HepG2 (cell line): ENCODE results near the gene KRTAP5-11. TPM values are rescaled to one million over a fixed set of nuclear protein-coding genes. Genes with fewer than 3 reads are reported as not detected.
A peak's percentile ranks its signal among the peaks of the same experiment; 100 is the strongest.

Experiments
- CREM ChIP-seq, 2 experiments: sonication (generic) in 1 of 2; formaldehyde crosslinking in 1 of 2; IDR thresholded peaks; 2 replicates each; pipeline versions ENCODE4 v1.4.0 to v1.6.1; 2016 to 2020; ENCODE audit warnings: antibody characterized with exemption in 1 of 2, mild to moderate bottlenecking in 1 of 2, missing genetic modification reagents in 1 of 2
- ETV5 ChIP-seq: IDR thresholded peaks from 2 replicates; pipeline ENCODE4 v1.6.1; 2018; ENCODE audit warnings: missing biosample characterization, missing genetic modification reagents, inconsistent platforms, borderline replicate concordance
- GATAD2A ChIP-seq: IDR thresholded peaks from 2 replicates; pipeline ENCODE4 v1.6.1; 2016
- GPN1 ChIP-seq: sonication (generic); formaldehyde crosslinking; IDR thresholded peaks from 2 replicates; pipeline ENCODE4 v1.5.1; 2020; ENCODE audit warnings: missing genetic modification reagents, borderline replicate concordance
- HNRNPL ChIP-seq: fragments of 200-400 bp; formaldehyde crosslinking; IDR thresholded peaks from 2 replicates; pipeline ENCODE4 v1.6.1; 2017; ENCODE audit warnings: mild to moderate bottlenecking, low read depth, low read length
- MEIS2 ChIP-seq: sonication (generic); formaldehyde crosslinking; IDR thresholded peaks from 2 replicates; pipeline ENCODE4 v1.9.0; 2021; ENCODE audit warnings: mild to moderate bottlenecking, missing genetic modification reagents
- MIER2 ChIP-seq: IDR thresholded peaks from 2 replicates; pipeline ENCODE4 v1.6.1; 2016; ENCODE audit warnings: missing biosample characterization, missing genetic modification reagents
- REXO4 ChIP-seq: sonication (generic); formaldehyde crosslinking; IDR thresholded peaks from 2 replicates; pipeline ENCODE4 v1.8.0; 2022; ENCODE audit warnings: missing genetic modification reagents, mild to moderate bottlenecking, borderline replicate concordance
- SAP130 ChIP-seq: IDR thresholded peaks from 2 replicates; pipeline ENCODE4 v1.6.1; 2016; ENCODE audit warnings: low read depth
- SOX6 ChIP-seq, 2 experiments: fragments of 450-650 bp in 1 of 2; sonication (generic) in 1 of 2; formaldehyde crosslinking in 1 of 2; IDR thresholded peaks; 2 replicates each; pipeline versions ENCODE4 v1.4.0 to v1.6.1; 2017 to 2020; ENCODE audit warnings: antibody characterized with exemption in 1 of 2, mild to moderate bottlenecking in 1 of 2, missing genetic modification reagents in 1 of 2
- STAG1 ChIP-seq: sonication (generic); formaldehyde crosslinking; IDR thresholded peaks from 2 replicates; pipeline ENCODE4 v1.4.0; 2020; ENCODE audit warnings: missing genetic modification reagents
- ZFP62 ChIP-seq: sonication (generic); formaldehyde crosslinking; IDR thresholded peaks from 2 replicates; pipeline ENCODE4 v1.4.0; 2020; ENCODE audit warnings: missing genetic modification reagents
- ZMYM3 ChIP-seq: sonication (generic); formaldehyde crosslinking; IDR thresholded peaks from 2 replicates; pipeline ENCODE4 v1.5.1; 2020; ENCODE audit warnings: mild to moderate bottlenecking, missing genetic modification reagents
- ZNF446 ChIP-seq: sonication (generic); formaldehyde crosslinking; IDR thresholded peaks from 2 replicates; pipeline ENCODE4 v1.5.0; 2020; ENCODE audit warnings: mild to moderate bottlenecking, missing genetic modification reagents
- ZNF460 ChIP-seq: sonication (generic); formaldehyde crosslinking; IDR thresholded peaks from 2 replicates; pipeline ENCODE4 v1.5.1; 2020; ENCODE audit warnings: missing genetic modification reagents, mild to moderate bottlenecking, borderline replicate concordance
- ZNF501 ChIP-seq: sonication (generic); formaldehyde crosslinking; IDR thresholded peaks from 2 replicates; pipeline ENCODE4 v1.5.1; 2020; ENCODE audit warnings: mild to moderate bottlenecking, moderate library complexity, missing genetic modification reagents
- ZNF550 ChIP-seq: sonication (generic); formaldehyde crosslinking; IDR thresholded peaks from 2 replicates; pipeline ENCODE4 v1.4.0; 2020; ENCODE audit warnings: mild to moderate bottlenecking, missing genetic modification reagents, borderline replicate concordance
- ZNF670 ChIP-seq: sonication (generic); formaldehyde crosslinking; IDR thresholded peaks from 2 replicates; pipeline ENCODE4 v1.8.0; 2022; ENCODE audit warnings: mild to moderate bottlenecking, missing genetic modification reagents, borderline replicate concordance
- ZNF792 ChIP-seq: IDR thresholded peaks from 2 replicates; pipeline ENCODE4 v1.6.1; 2016
- ZSCAN20 ChIP-seq: sonication (generic); formaldehyde crosslinking; IDR thresholded peaks from 2 replicates; pipeline ENCODE4 v1.4.0; 2020; ENCODE audit warnings: missing genetic modification reagents, mild to moderate bottlenecking, borderline replicate concordance
- polyA plus RNA-seq, 8 experiments: library from polyadenylated mRNA; depleted of rRNA in 3 of 8; stranded (reverse) in 7 of 8; unstranded in 1 of 8; fragments of >200 nt; fragmentation: Illumina TruSeq in 4 of 8; extraction: Trizol in 4 of 8; gene quantifications; 2 replicates each; pipeline versions ENCODE4 v1.2.1 to v1.2.3, GENCODE V29; 2011 to 2016; ENCODE audit warnings: low read depth in 4 of 8, missing spikeins in 1 of 8, mixed read lengths in 1 of 8; ENCODE audit not compliant: insufficient read depth in 1 of 8
- total RNA-seq, 5 experiments: library from RNA; depleted of rRNA; stranded (reverse); fragments of >200 nt; fragmentation: Illumina TruSeq; extraction: Trizol; gene quantifications; 2 replicates each; pipeline ENCODE4 v1.2.3, GENCODE V29; 2016; ENCODE audit warnings: low read depth in 1 of 5
- TF ChIP-seq, protein P1 (sequence below): sonication (generic); formaldehyde crosslinking; IDR thresholded peaks from 2 replicates; pipeline ENCODE4 v1.4.0; 2020; ENCODE audit warnings: missing genetic modification reagents

The KRTAP5-11 gene
- total and polyA plus RNA-seq, 2 of the 13 experiments (the other 11 are each of a cell fraction or from before 2014, with no cell fraction given), result not detected

DNA sequence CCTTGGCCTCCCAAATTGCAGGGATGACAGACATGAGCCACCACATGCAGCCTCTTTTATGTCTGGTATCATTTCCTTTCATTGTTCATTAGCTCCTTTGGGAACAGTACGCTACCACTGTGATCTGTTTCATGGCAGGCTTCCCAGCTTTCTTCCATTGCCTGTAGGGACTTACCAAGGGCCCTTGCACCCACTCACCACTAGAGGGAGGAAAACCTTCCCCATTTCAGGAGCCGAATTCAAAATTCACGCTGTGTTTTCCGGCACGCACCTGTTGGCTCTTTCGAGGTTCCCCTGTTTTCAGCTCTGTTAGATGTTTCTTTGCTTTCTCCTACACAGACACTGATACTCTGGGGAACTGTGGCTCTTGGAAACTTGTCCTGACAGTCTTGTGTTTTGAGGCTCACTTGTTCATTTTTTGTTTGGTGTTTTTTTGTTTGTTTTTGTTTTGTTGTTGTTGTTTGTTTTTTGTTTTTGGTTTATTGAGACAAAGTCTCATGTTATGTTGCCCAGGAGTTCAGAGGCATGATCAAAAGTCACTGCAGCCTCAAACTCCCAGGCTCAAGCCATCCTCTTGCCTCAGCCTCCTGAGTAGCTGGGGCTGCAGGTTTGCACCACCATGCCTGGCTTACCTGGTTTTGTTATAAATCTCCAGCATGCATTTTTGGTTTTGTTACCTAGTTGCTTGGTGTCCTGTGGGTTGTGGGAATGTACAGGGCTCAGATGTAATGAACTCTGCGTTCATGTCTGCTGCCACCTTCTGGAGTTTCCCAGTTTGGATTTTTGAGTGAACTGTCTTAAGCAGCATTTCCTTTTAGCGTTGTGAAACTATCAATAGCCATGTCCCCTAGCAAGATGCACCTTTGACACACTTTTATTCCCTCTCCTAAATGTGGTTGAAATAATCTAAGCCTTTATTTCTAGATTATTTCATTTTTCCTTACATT, 2.3 kb downstream of the KRTAP5-11 start (continued):
- TF ChIP-seq GPN1 (CRISPR knock-in tag) (no peak), CREM (IDR thresholded peaks at IDR 0.05) (no peak), CREM (CRISPR knock-in tag; IDR thresholded peaks at IDR 0.05) (no peak), GATAD2A (CRISPR knock-in tag) (peak; percentile 43; the same call in 1 of the 2 replicates), STAG1 (CRISPR knock-in tag) (peak; percentile 44), ZMYM3 (peak; percentile 58), ZNF460 (CRISPR knock-in tag) (peak; percentile 17; the same call in 1 of the 2 replicates), MEIS2 (no peak), ZNF501 (CRISPR knock-in tag) (peak; percentile 54; the same call in 1 of the 2 replicates), ZNF550 (CRISPR knock-in tag) (no peak), ZSCAN20 (CRISPR knock-in tag) (no peak), ZFP62 (CRISPR knock-in tag) (no peak), ETV5 (CRISPR knock-in tag) (peak; percentile 39; the same call in 1 of the 2 replicates), REXO4 (no peak), ZNF670 (0 out of 2 replicates have a peak, but pooled peaks have one; percentile 53), SOX6 (IDR thresholded peaks at IDR 0.05) (no peak), SOX6 (CRISPR knock-in tag; IDR thresholded peaks at IDR 0.05) (no peak), ZNF792 (CRISPR knock-in tag) (no peak), ZNF446 (CRISPR knock-in tag) (no peak), HNRNPL (no peak), SAP130 (CRISPR knock-in tag) (0 out of 2 replicates have a peak, but pooled peaks have one; percentile 9), MIER2 (CRISPR knock-in tag) (no peak)
- TF ChIP-seq, protein P1, sequence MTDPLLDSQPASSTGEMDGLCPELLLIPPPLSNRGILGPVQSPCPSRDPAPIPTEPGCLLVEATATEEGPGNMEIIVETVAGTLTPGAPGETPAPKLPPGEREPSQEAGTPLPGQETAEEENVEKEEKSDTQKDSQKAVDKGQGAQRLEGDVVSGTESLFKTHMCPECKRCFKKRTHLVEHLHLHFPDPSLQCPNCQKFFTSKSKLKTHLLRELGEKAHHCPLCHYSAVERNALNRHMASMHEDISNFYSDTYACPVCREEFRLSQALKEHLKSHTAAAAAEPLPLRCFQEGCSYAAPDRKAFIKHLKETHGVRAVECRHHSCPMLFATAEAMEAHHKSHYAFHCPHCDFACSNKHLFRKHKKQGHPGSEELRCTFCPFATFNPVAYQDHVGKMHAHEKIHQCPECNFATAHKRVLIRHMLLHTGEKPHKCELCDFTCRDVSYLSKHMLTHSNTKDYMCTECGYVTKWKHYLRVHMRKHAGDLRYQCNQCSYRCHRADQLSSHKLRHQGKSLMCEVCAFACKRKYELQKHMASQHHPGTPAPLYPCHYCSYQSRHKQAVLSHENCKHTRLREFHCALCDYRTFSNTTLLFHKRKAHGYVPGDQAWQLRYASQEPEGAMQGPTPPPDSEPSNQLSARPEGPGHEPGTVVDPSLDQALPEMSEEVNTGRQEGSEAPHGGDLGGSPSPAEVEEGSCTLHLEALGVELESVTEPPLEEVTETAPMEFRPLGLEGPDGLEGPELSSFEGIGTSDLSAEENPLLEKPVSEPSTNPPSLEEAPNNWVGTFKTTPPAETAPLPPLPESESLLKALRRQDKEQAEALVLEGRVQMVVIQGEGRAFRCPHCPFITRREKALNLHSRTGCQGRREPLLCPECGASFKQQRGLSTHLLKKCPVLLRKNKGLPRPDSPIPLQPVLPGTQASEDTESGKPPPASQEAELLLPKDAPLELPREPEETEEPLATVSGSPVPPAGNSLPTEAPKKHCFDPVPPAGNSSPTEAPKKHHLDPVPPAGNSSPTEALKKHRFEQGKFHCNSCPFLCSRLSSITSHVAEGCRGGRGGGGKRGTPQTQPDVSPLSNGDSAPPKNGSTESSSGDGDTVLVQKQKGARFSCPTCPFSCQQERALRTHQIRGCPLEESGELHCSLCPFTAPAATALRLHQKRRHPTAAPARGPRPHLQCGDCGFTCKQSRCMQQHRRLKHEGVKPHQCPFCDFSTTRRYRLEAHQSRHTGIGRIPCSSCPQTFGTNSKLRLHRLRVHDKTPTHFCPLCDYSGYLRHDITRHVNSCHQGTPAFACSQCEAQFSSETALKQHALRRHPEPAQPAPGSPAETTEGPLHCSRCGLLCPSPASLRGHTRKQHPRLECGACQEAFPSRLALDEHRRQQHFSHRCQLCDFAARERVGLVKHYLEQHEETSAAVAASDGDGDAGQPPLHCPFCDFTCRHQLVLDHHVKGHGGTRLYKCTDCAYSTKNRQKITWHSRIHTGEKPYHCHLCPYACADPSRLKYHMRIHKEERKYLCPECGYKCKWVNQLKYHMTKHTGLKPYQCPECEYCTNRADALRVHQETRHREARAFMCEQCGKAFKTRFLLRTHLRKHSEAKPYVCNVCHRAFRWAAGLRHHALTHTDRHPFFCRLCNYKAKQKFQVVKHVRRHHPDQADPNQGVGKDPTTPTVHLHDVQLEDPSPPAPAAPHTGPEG (CRISPR knock-in tag), result no peak
